Subcutaneous preadipocyte (primary cell): ENCODE data around the gene XXYLT1. TPM values are rescaled to one million over a fixed set of nuclear protein-coding genes. Genes with fewer than 3 reads are reported as not detected.

Experiments
- small RNA-seq: library from RNA; depleted of rRNA; stranded (forward); fragments of <200 nt; gene quantifications from one replicate; pipeline ENCODE3, GENCODE V24; 2012
- total RNA-seq: library from RNA; depleted of rRNA; stranded (reverse); fragments of >200 nt; gene quantifications from 2 replicates; pipeline ENCODE4 v1.2.3, GENCODE V29; 2012

XXYLT1 gene
- 19.1 and 22.9 TPM in 2 replicates for total RNA-seq

GRCh38 chr3:195270817-195271409, at the start of gene XXYLT1:
TSS of gene XXYLT1 (minus strand) at chr3:195271159. CDS start at chr3:195271058, 101 bp downstream.

Small RNA genes lying within 50 kb of the gene (small RNA-seq; reads per million reads assigned to genes)
- gene MIR3137 (not detected), gene RN7SL36P (not detected), gene RNU6-25P (not detected)

Other genes starting within 250 kb of the XXYLT1 start
- 50.3 and 68.8 TPM in 2 replicates for gene ACAP2, start 171.9 kb upstream of the XXYLT1 start, total RNA-seq